GM19397 (cell line): ENCODE measurements around the gene MEOX1.

Experiments used
- ATAC-seq: cut with Tn5 transposase; IDR thresholded peaks from one replicate; pipeline ENCODE4 v1.9.1; 2021; ENCODE audit warnings: mild to moderate bottlenecking, moderate library complexity; ENCODE audit not compliant: unreplicated experiment

The MEOX1 gene

DNA sequence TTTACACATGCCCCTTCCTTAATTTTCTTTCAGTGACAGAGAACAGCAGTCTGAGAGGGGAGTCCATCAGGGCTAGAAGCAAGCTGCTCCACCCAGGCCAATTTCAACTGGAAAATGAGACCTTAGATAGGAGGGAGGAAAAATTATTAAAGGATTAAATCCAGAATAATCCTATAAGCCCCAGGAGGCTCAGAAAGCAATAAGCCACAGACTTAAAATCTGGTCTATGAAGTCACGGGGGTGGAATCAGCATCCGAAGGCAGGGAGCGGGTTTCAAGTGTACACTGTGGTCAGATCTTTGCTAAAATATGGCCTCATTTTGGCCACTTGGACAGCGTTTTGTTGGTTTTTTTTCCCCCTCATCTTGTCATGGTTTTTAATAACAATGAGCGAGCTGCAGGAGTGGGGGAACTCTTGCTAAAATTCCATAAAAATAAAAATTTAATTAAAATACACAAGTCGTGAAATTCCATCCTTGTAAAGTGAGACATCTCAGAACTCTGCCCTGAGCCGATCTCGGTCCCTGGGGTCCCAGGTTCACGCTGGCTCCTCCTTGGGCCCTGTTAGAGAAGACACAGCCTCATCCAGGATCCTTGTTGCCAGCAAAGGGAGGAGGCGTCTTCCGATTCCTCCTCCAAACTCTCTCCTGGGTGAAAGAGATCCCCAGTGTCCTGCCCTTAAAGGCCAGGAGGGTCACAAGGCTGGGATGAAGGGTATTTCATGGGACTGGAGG lies 63.9 kb downstream of the MEOX1 start:
- no peak for ATAC-seq

DNA sequence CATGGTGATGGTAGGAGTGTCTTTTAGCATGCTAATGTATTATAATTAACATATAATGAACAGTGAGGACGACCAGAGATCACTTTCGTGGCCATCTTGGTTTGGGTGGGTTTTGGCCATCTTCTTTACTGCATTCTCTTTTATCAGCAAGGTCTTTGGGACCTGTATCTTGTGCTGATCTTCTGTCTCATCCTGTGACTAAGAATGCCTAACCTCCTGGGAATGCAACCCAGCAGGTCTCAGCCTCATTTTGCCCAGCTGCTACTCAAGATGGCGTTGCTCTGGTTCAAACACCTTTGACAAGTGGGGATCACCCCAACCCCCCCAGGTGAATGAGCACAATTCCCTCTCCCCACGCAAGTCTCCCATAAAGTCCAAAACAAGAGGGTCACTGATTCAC lies 66.3 kb downstream of the MEOX1 start:
- ATAC-seq = no peak

DNA sequence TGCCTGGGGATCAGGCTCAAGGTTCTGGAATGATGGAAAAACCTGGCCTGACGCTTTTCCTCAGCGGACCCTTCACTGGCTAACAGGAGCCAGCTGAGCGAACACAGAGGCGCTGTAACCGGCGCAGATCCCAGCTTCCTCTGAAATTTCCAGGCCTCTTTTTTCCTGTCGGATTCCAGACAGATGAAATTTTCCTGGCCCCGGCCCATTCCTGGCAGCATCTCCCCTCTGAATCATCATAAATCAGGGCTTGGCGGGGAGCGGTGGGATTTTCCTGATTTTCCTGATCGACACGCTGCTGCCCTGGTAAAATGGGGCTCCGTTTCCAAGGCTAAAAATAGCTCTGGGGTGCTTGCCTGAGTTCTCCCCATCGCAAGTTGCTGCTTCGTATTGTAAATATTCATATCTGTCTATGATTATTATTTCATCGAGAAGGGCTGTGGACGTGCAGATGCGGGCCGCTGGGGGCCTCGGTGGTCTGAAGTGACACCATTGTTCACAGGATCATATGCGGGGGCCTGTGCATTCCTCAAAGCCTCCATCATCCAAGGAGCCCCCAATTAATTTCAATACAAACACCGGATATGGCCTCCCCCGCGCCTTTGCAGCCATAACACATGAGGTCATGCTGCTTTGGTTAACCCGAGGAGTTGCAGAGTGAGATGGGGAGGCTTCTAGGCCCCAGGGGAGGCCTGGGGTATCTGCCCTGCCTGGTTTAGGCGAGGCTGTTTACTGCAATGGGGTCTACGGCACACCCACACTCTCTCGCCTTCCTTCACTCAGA lies 69.8 kb downstream of the MEOX1 start:
- no peak for ATAC-seq

DNA sequence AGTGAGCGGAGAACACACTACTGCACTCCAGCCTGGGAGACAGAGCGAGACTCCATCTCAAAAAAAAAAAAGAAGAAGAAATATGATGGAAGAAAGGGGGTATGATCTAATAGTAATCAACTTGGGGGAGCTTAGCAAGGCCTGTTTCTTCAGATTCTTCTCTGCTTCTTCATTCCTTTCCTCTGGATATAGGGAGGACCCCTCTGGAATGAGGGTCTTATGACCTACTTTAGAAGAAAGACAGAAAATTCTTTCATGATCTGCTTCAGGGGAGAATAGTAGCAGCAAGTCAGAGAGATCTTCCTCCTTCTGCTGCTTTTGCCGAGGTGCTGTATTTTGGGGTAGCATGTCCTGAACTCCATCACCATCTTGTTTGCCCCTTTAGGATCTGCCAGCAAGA lies 70.7 kb downstream of the MEOX1 start:
- no peak for ATAC-seq
